ENCODE measurements around the gene COMT.

Gene COMT

GRCh38 chr22:19992481-19992911 is 50.9 kb downstream of the COMT start:
- no peak for DNase-seq (ENCODE audit: low read depth in 1 of 2, low spot score in 1 of 2)

GRCh38 chr22:19992921-19993355 is 51.4 kb downstream of the COMT start:
- no peak for DNase-seq (ENCODE audit: low read depth in 1 of 2, low spot score in 1 of 2)

- DNase-seq (ENCODE audit: low read depth in 1 of 2, low spot score in 1 of 2) = no peak
These were observed 52.4 kb downstream of the COMT start for GRCh38 chr22:19993926-19994325.

- DNase-seq (ENCODE audit: low read depth in 1 of 2, low spot score in 1 of 2) = no peak
These were observed 53.5 kb downstream of the COMT start for GRCh38 chr22:19994851-19995610.

GRCh38 chr22:19995611-19996339 is 54.2 kb downstream of the COMT start:
- no peak for DNase-seq (ENCODE audit: low read depth in 1 of 2, low spot score in 1 of 2)

- DNase-seq (ENCODE audit: low read depth in 1 of 2, low spot score in 1 of 2) = no peak
These were observed 55.3 kb downstream of the COMT start for GRCh38 chr22:19996694-19997384.

GRCh38 chr22:19997561-19998231 is 56.1 kb downstream of the COMT start:
- DNase-seq (ENCODE audit: low read depth in 1 of 2, low spot score in 1 of 2) = no peak

GRCh38 chr22:19998232-19998951 is 56.8 kb downstream of the COMT start:
- no peak for DNase-seq (ENCODE audit: low read depth in 1 of 2, low spot score in 1 of 2)

GRCh38 chr22:19998991-19999820 is 57.6 kb downstream of the COMT start:
- DNase-seq (ENCODE audit: low read depth in 1 of 2, low spot score in 1 of 2) = no peak

GRCh38 chr22:20000246-20001081 is 58.9 kb downstream of the COMT start:
- no peak for DNase-seq (ENCODE audit: low read depth in 1 of 2, low spot score in 1 of 2)

GRCh38 chr22:20001082-20001638 is 59.6 kb downstream of the COMT start:
- DNase-seq (ENCODE audit: low read depth in 1 of 2, low spot score in 1 of 2) = no peak

GRCh38 chr22:20002128-20002527 is 60.6 kb downstream of the COMT start:
- DNase-seq (ENCODE audit: low read depth in 1 of 2, low spot score in 1 of 2) = no peak

GRCh38 chr22:20002636-20003035 is 61.1 kb downstream of the COMT start:
- no peak for DNase-seq (ENCODE audit: low read depth in 1 of 2, low spot score in 1 of 2)

GRCh38 chr22:20003304-20003703 is 61.7 kb downstream of the COMT start:
- no peak for DNase-seq (ENCODE audit: low read depth in 1 of 2, low spot score in 1 of 2)

GRCh38 chr22:20004464-20004863 is 62.9 kb downstream of the COMT start:
- DNase-seq (ENCODE audit: low read depth in 1 of 2, low spot score in 1 of 2) = no peak

- no peak for DNase-seq (ENCODE audit: low read depth in 1 of 2, low spot score in 1 of 2)
These were observed 66.8 kb downstream of the COMT start for GRCh38 chr22:20008221-20008995.

- DNase-seq (ENCODE audit: low read depth in 1 of 2, low spot score in 1 of 2) = no peak
These were observed 67.5 kb downstream of the COMT start for GRCh38 chr22:20009018-20009491.

All from activated T-helper 1 cell treated with anti-CD3 and anti-CD28 coated beads, Interleukin-2, amount 50 U/mL, for 16 hours (primary cell).